Brain pericyte (primary cell): ENCODE results near the gene RHOV.

ENCODE experiments used
- DNase-seq: peaks from one replicate; pipeline ENCODE4 v3.0.0-alpha.2; 2012; ENCODE audit warnings: low read depth, low spot score

Gene RHOV, protein sequence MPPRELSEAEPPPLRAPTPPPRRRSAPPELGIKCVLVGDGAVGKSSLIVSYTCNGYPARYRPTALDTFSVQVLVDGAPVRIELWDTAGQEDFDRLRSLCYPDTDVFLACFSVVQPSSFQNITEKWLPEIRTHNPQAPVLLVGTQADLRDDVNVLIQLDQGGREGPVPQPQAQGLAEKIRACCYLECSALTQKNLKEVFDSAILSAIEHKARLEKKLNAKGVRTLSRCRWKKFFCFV

DNA sequence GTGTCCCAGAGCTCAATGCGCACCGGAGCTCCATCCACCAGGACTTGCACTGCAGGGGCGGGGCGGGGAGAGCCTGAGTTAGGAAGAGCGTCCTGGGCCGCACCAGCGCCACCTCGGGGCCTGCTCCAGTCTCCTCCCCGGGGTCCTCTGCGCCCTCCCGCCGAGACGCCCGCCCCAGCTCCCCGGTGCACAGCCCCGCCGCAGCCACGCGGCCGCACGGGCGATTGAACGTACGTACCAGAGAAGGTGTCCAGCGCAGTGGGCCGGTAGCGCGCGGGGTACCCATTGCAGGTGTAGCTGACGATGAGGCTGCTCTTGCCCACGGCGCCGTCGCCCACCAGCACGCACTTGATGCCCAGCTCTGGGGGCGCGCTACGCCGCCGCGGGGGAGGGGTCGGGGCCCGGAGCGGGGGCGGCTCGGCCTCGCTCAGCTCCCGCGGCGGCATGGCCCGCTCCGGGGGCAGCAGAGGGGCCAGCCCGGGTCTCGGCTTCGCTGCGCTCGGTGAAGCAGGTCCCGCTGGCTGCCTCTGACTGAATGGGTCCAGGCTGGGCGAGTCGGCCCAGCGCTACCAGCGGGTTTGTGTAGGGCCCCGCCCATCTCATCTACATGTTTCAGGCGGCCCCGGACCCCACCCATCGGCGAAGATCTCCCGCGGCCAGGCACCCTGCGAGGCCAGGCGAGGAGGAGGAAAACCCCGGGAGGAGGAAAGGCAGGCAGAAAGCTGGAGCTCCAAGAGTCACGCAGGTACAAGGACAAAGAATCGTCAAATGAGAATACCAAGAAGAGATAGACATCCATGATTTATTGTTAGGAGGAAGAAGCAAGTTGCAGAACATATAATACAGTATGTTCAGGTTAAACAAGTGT is at the start of gene RHOV:
Gene RHOV (minus strand): TSS at position 541 of the 868 bp plus-strand sequence. CDS start 95 bp downstream, at position 446.
- no peak for DNase-seq

DNA sequence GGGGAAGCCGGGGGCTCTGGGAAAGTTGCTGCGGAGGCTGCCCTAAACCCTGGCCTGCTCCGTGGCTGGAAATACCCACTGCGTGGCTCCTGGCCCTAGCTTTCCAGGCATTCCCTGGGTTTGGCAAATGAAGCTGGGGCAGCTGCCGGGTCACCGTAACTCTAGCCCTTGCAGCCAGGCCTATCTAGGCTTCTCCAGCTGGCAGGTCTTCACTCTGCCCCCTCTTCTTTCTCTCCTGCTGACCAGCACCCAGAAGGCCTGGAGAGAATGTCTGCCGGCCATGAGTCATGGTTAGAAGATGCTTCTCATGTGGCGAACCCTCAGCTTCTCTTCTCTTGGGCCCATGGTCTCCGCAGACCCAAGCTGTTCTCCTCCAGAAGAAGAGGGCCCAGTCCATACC is 49.5 kb upstream of the RHOV start:
- no peak for DNase-seq

DNA sequence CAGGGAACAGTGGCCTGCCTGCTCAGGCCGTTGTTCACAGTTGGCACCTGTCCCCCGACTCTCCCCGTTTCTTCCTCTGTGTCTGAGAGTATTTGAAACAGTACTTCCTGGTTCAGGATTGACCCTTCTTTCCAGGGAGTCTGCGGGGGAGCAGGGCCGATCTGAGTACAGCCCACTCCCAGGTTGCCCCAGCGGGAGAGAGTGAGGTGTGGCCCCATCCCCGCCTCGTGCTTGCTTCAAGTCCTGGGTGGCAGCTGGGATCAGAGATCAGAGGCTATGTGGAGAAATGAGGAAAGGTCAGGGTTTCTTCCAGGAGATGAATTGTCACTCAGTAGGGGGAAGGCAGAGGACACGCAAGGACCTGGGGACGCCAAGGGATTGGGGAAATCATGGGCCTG is 48.6 kb upstream of the RHOV start:
- no peak for DNase-seq

DNA sequence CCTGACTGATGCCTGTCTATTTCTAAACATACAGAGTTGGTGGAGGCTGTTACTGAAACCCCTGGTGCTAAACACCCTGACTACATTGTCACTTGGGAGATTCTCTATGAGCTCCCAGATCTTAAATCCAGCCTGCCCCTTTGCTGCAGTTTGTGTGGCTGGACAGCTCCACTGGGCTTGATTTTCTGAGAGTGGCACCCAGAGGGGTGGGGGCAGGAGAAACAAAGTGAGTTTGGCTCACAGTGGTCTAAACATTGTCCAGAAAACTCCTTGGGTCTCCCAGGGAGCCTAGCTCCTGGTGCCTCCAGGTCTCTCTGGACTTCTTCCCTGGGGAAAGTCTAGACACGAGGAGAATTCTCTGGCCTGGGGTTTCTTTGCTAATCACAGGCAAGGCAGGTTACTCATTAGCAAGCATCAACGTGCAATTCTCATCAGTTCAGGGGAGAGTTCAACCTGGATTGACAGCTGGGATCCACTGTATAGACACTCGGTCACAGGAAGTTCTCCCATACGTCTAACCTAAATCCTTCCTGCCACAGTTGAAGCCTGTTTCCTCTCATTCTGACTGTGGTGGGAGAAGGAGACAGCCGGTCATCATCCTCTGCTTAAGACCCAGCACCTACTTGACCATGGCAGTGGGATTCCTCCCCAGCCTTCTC is 48.0 kb upstream of the RHOV start:
- DNase-seq = no peak

DNA sequence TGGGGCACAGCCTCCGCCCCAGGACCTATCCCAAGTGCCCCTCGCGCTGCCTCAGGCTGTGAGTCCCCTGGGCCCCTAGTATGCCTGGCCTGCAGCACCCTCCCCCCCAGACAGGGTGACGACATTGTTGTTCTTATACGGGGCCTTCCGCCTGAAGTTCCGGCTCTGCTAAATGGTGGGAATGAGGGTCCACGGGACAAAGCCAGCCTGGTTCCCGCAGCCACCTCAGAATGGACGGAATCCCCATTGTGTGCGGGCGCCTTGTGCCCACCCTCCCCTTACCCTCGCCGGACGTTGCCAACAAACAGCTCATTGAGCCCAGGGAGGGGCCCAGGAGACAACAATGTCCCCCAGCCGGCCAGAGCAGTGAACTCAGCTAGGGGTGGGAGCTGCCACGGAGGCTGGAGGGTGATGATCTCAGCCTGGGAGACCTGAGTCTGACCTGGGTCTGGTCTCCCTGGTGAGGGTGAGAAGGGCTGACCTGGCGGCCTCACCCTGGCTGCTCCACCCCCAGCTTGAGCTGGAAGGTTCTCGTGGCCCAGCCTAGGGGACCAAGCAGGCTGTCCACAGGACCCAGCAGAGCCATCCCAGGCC is 44.9 kb upstream of the RHOV start:
- no peak for DNase-seq

DNA sequence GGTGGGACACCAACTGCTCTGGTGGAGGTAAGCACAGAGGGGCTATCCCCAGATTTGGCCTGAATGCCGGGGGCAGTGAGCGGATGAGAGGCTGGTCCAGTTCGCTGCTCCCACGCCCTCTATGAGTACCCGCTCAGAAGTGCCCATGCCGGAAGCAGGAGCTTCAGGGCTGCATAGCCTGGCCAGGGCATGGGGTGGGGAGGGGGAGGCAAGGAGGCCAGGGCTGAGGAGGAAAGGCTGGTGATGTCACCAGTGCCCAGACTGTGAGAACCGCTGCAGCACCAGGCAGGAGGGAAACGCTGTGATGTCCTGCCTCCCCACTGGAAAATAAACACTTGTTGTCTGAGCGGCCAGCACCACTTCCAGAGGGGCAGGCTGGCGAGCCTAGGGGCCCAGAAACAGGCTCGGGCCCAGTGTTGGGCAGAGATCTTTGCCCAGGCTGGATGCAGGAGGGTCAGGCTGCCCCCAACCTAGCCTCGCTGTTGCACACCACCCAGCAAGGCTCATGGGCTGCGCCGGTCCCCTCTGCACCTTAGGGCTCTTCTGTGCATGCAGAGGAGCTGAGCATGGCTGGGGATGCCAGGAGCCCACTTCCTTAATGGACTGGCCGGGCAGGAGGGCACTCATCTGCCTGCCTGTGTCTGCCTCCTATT is 44.2 kb upstream of the RHOV start:
- no peak for DNase-seq

DNA sequence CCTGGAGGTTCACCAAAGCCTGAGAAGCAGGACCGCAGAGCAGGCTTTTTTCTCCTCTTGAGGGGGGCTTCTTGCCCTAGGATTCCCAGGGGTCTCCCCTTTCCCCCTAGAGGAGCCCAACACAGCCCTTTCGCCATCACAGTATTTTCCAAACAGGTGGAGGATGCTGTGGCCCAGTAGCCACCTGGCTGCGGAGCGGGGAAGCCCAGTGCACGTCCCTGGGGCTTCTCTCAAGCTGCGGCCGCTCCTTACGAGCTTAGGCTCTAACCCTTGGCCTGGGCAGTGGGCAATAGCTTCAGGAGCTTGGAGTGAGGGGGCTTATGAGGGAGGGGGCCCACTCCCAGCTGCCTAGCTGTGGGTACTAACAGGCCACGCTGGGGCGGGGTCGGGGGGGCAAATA is 43.6 kb upstream of the RHOV start:
- no peak for DNase-seq

DNA sequence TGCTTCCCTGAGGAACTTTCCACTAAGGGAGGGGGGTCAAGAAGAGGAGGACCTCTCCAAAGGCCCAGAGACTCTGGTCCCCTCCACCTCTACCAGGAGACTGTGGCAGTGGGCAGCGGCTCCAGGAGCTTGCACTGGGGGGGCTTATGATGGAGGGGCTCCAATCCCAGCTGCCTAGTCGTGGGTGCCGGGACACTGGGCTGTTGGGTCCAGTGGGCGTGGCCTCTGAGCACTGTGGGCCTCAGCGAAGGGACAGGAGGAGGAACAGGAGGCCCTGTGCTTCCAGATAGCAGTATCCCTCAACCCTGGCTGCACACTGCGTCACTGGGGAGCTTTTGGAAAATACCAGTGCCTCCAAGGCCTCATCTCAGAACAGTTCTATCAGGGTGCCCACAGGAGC is 41.6 kb upstream of the RHOV start:
- DNase-seq = no peak

DNA sequence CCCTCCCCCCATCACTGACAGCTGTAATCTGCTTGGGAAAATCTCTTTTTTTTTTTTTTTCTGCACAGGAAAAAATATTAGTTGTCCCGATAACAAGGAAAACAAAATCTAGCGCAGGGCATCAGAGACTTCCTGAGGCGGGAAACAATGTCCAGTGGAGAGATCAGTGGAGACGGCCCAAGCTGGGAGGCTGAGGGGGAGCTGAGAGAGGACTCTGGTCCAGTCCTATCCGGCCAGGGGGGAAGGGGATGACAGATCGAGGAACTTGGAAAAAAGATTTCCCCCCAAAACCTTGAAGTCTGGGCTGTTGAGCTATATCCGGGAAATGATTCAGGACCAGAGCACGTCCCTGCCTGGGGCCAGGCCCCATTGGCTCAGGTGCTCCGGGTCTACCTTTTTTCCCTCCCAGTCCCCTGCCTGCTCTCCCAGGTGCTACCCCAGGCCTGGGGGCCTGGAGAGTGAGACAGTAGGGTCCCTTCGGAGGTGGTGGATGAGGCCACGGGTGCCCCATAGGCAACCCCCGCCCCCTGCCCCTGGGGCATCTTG is 41.2 kb upstream of the RHOV start:
- DNase-seq = no peak

DNA sequence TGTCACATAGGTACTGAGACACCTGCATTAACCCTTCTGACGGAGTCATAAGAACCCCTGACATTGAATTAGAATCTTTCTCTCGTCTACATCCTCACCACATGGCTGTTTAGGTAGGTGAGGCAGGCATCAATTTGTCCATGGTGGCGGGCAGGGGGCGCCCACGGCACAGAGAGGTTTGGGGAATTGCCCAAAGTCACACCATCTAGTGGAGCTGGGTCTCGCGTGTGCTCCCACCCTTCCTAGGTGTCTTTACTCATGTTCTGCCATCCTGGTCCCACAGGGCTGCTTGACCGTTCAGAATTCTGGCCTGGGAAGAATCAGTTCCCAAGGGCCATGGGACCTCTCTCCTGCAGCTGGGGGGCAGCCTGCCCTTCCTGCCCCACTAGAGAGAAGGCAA is 40.5 kb upstream of the RHOV start:
- no peak for DNase-seq

DNA sequence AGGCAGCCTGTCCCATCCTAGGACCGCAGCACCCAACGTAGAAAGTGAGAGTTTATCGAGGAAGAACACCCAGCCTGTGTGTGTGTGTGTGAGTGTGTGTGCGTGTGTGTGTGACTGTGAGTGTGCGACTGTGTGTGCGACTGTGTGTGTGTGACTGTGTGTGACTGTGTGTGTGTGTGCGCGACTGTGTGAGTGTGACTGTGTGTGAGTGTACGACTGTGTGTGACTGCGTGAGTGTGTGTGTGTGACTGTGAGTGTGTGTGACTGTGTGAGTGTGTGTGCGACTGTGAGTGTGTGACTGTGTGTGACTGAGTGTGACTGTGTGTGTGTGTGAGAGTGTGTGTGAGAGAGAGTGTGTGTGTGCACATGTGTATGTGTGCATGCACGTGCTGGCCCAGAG is 40.0 kb upstream of the RHOV start:
- no peak for DNase-seq

DNA sequence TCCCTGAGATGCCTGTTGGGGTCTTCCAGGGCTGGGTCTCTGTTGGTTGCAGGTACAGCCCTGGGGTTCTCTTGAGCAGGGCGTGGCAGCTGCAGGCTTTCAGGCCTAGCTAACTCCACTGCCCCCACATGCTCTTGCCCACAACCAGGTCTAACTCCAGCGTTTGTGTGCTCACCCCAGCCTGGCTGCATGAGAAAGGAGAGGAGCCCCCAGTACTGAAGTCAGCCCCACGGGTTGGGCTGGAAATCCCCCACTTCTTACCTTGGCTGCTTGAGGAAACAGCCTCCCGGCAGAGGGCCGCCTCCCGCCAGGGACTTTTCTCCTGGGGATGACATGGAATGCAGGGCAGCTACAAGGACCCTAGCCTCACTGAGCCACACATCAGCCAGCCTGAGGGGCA is 38.4 kb upstream of the RHOV start:
- no peak for DNase-seq

DNA sequence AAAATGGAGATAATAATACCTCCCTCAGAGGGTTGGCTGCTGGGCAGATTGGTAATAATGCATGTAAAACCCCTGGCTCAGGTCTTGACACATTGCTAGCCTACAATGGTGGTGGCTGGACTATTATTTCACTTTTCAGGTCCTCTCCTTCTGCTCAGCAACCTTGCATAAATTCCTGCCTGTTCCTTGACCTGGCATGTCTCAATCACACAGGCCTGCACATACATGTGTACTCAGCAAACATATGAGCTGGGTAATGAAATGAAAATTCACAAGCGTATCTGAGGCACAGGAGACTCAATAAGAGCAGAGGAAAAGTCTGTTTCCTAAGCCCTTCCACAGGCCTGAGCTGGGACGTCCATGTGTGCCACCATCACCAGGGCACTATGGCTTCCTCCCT is 37.7 kb upstream of the RHOV start:
- DNase-seq = no peak

DNA sequence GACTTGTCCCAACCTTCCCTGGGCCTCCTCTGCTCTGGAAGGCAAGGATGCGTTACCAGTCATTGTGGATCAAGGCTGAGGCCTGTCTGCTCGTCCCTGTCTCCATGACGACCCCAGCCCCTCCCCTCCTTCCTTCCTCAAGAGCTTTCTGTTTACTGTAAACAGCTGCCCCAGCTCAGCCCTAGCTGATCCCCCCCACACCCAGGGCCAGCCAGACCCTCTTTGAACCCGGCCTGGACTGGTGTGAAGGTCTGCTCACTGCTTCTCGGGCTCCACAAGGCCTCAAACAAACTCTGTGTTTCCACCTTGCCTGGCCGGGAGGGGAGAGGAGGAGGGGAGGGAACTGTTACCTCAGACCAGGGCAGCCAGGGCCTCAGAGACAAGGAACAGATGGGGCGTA is 37.1 kb upstream of the RHOV start:
- DNase-seq = no peak

DNA sequence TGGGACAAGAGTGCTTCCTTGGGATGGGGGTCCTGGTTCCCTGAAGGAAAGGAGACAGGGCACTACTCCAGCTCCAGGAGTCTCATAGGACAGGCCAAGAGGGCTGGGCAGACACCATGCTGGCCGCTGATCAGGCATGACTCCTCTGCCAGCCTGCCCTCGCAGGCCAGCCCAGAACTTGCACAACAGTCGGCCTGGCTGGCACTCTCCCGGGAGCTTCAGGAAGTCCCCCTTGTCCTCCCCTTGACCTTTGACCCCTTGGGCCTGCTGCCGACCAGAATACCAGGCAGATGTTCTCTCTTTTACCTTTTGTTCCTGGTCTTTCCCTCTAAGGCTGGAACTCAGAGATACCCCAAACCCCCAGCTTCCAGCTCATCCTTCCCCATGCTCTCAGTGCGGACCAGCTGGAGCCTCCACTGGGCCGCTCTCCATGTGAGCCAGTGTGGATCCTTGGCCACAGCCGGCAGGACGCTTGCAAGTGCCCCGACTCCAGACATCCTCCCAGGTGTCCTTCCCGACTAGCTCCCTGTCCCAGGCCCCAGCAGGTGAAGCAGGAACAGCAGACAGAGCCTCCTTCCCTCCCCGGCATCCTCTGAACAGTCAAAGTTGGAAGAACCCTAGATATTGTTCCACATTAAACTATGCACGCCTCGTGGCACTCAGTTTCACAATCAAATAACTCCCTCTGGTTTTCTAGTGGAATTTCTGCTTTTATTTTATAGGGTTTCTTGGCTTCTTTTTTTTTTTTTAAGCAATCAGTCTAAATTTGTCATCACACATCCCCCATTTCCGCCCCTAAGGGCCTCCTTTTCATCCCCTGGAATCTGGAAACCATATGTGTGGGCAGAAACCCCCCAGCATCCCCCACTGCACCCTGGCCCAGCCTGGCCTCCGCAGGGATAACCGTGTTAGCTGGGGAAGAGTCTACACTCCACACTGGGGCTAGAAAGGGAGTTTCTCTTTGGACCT is 35.9 kb upstream of the RHOV start:
- DNase-seq = no peak

DNA sequence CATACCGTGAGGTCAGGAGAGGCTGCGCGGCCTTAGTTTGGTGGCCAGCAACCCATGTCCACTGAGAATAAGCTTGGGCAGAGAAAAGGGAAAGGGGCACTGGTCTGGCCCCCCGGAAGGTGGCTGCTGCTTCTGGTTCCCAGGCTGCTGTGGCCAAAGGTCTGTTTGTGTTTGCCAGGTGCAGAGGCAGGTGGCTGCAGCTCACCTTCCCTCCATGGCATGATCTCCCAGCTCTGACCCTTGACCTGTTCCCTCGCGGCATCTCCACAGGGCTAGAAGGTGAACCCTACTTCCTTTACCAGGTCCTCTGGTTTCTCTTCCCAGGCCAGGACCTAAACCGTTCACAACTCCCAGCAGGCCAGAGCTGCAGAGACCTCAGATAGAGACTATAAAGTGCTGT is 34.1 kb upstream of the RHOV start:
- no peak for DNase-seq

DNA sequence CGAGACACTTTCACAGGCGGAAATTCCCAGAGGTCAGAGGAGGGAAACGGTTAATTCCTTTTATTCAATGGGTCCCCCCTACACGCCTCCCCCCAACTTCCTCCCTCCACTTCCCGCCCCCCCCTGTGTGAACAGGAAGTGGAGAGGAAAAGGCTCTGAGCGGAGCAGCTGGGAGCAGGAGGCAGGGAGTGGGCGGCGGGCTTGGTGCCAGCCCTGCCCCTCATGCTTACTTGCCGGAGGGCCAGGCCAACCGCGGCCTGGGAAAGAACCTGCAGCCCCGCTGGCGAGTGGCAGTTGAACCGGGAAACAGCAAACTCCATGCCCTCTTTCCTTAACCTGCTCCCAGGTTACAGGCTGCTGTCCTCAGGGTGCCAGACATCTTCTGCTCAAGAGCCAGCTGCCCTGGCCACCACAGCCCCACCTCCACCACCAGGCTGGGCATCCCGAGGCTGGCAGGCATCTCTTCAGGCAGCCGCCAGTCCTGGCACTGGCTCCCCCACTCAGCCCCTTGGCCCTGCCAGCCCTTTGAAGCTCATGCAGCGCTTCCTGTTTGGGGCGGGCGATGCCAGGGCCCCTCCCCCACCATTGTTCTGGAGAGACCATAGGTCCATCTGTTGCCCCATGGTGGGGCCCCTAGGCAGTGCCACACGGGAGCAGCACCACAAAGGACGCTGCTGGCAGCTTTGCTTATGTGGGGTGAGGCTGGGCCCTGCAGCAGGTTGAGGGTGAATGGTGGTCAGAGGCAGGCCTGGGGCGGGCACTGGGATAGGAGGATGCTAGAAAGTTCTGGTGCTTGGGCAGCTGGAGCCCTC is 33.2 kb upstream of the RHOV start:
- DNase-seq = no peak

DNA sequence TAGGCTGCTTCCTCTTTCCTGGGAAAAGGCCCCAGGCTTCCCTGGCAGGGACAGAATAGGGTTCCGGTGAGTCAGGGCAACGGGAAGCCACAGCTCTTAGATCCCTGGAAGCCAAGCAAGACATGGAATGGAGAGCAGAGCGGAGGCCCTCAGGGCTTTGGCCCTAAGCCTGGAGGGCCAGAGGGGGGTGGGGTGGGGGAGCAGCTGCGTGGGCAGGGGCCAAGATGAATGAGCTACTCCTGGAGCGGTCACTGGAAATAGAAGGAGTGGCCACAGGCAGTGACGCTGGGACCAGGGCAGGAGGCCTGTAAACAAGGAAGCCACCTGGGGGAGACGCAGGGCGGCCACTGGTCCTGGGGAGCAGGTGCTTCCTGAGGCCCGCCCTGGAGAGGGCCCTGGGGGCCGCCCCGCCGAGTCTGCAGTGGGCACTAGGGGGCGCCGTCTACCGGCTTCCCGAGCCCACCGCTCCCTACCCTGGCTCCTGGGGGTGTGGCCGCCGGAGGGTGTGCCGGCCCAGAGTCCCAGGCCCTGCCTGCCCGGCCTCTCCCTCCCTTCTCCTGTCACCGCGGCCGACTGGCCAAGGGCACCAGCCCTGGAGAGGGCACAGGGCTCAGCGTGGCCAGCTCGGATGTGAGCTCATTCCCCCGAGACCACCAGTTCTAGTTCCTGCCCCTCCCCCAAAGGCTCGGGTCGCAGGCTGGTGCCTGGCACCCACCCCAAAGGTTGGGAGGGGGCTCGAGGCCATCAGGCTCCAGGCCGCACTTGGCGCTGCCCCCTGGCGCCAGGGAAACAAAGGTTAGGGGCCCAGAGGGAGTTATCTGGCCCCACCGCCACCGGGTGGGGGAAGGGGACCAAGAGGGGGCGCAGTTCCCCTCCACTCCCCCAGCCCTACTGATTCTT is 32.3 kb upstream of the RHOV start:
- peak; percentile 29 for DNase-seq
